SK-N-MC (cell line): ENCODE measurements around the gene SIMC1.
"Not testable (repeated sequence)": the region's sequence is repeated elsewhere in the genome, so short reads cannot be mapped to it uniquely, and the experiment has no call there.

Experiments
- EZH2 ChIP-seq: fragments of 200-600 bp; sonication (generic); IDR thresholded peaks from one replicate; pipeline ENCODE4 v1.6.1; 2017; ENCODE audit warnings: antibody characterized with exemption
- FOXP2 ChIP-seq: optimal IDR thresholded peaks from 2 replicates; pipeline ENCODE3; 2011; ENCODE audit warnings: mild to moderate bottlenecking, moderate library complexity; ENCODE audit not compliant: insufficient read depth; ENCODE audit errors: extremely low read length, control extremely low read depth
- POLR2AphosphoS5 ChIP-seq: IDR thresholded peaks from 2 replicates; pipeline ENCODE4 v1.6.1; 2012; ENCODE audit warnings: mild to moderate bottlenecking, low read depth, low read length, borderline replicate concordance

GRCh38 chr5:176198991-176199733 is 39.1 kb upstream of the SIMC1 start:
- TF ChIP-seq EZH2, POLR2AphosphoS5, FOXP2: not testable (repeated sequence)
